WERI-Rb-1 (cell line): ENCODE data around the gene ARHGEF26.

ENCODE experiments used
- DNase-seq: peaks from one replicate; pipeline ENCODE4 v3.0.0-alpha.2; 2020
- H3K27ac ChIP-seq: fragments of 250-450 bp; sonication (Bioruptor Pico); 2 replicates; pipeline ENCODE4 v1.5.1; 2020; ENCODE audit warnings: mild to moderate bottlenecking, moderate library complexity
- H3K27me3 ChIP-seq: fragments of 250-450 bp; sonication (Bioruptor Pico); 2 replicates; pipeline ENCODE4 v1.5.1; 2021; ENCODE audit warnings: mild to moderate bottlenecking, low read depth, moderate library complexity; ENCODE audit not compliant: insufficient read depth, severe bottlenecking
- H3K36me3 ChIP-seq: fragments of 250-450 bp; sonication (Bioruptor Pico); 2 replicates; pipeline ENCODE4 v1.5.1; 2020; ENCODE audit warnings: mild to moderate bottlenecking, moderate library complexity
- H3K4me3 ChIP-seq: 2 replicates; pipeline ENCODE4 v1.5.1; 2011; ENCODE audit warnings: low read depth, mild to moderate bottlenecking, control low read depth, low read length
- H3K9me3 ChIP-seq: fragments of 250-450 bp; sonication (Bioruptor Pico); 2 replicates; pipeline ENCODE4 v1.5.1; 2021; ENCODE audit warnings: mild to moderate bottlenecking, moderate library complexity; ENCODE audit not compliant: severe bottlenecking
- TF ChIP-seq, protein P1 (sequence below): IDR thresholded peaks from 2 replicates; pipeline ENCODE4 v1.5.1; 2011; ENCODE audit warnings: low read depth, mild to moderate bottlenecking, control low read depth, inconsistent platforms, low read length

The ARHGEF26 gene

GRCh38 chr3:154182322-154182922, 61.2 kb downstream of the ARHGEF26 start:
- TF ChIP-seq, protein P1, sequence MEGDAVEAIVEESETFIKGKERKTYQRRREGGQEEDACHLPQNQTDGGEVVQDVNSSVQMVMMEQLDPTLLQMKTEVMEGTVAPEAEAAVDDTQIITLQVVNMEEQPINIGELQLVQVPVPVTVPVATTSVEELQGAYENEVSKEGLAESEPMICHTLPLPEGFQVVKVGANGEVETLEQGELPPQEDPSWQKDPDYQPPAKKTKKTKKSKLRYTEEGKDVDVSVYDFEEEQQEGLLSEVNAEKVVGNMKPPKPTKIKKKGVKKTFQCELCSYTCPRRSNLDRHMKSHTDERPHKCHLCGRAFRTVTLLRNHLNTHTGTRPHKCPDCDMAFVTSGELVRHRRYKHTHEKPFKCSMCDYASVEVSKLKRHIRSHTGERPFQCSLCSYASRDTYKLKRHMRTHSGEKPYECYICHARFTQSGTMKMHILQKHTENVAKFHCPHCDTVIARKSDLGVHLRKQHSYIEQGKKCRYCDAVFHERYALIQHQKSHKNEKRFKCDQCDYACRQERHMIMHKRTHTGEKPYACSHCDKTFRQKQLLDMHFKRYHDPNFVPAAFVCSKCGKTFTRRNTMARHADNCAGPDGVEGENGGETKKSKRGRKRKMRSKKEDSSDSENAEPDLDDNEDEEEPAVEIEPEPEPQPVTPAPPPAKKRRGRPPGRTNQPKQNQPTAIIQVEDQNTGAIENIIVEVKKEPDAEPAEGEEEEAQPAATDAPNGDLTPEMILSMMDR, result no peak
- Histone ChIP-seq H3K27me3 (no peaks in the 10 kb centered on the region), H3K9me3 (no peaks in the 10 kb centered on the region), H3K4me3 (no peak overlapping the region), H3K27ac (no peak overlapping the region), H3K36me3 (no peaks in the 10 kb centered on the region)
- no peak for DNase-seq

- Histone ChIP-seq H3K9me3 (no peaks in the 10 kb centered on the region), H3K27me3 (no peaks in the 10 kb centered on the region), H3K27ac (no peak overlapping the region), H3K4me3 (no peak overlapping the region), H3K36me3 (no peaks in the 10 kb centered on the region; the same call in 1 of the 2 replicates)
- no peak for DNase-seq
- TF ChIP-seq, protein P1, result no peak
Observed at GRCh38 chr3:154182975-154183374, 61.8 kb downstream of the ARHGEF26 start.

DNA sequence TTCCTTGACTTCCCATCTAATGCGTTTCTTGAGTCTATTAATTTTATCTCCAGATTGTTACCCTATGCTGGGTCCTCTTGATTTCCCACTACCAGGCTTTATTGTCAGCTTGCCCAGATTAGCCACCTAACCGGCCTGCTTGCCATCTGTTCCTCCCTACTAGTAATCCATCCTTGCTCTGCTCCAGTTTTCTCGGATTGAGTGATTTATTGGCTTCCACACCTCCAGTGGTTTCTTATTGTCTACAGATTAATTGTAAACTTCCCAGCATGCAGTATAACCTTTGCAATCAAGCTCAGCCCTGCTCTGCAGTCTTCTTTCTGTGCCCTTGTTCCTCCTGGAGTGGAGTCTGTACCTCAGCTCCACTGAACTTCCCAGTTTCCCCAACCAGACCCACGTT, 63.4 kb downstream of the ARHGEF26 start:
- DNase-seq, result peak; percentile 77
- TF ChIP-seq, protein P1, result no peak
- Histone ChIP-seq H3K27me3 (no peaks in the 10 kb centered on the region), H3K9me3 (no peaks in the 10 kb centered on the region), H3K36me3 (no peaks in the 10 kb centered on the region; the same call in 1 of the 2 replicates), H3K4me3 (no peak overlapping the region), H3K27ac (peak overlapping the region; percentile 75)

DNA sequence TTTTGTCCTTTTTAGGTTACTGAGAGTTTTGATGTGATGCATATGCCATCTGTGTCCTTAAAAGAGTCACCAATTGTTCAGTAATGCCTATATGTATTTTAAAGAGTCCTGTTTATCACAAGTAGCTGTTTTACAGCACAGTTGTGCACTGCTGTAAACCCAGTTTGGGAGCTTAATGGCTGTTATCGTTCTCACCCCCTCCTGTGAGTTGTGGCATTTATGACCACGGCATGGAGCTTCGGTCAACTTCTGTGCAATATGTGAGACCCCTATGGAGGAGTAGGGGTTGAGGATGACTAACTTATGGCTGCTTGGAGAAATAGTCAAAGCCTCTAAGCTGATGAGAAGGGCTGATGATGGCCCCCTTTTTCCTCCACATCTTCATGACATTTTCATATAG, 67.2 kb downstream of the ARHGEF26 start:
- Histone ChIP-seq H3K4me3 (no peak overlapping the region), H3K27ac (no peak overlapping the region), H3K36me3 (no peaks in the 10 kb centered on the region; the same call in 1 of the 2 replicates), H3K9me3 (no peaks in the 10 kb centered on the region), H3K27me3 (no peaks in the 10 kb centered on the region)
- no peak for DNase-seq
- TF ChIP-seq, protein P1, result no peak

DNA sequence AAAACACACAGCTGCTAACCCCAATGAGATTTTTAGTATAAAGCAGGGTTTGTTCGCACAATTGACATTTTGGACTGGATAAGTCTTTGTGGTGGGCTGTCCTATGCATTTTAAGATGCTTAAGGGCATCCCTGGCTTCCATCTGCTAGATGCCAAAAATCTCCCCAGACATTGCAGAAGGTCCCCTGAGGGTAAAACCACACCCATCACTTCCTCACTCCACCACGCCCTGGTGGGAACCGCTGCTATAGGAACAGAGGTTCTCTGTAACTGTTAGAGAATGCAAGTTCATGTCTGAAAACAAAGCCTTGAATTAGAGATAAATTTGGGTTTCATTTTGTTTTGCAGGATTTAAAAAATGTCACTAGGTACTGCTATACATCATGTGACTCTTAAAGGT, 67.7 kb downstream of the ARHGEF26 start:
- DNase-seq, result no peak

More for the DNA sequence above, 67.7 kb downstream of the ARHGEF26 start:
- Histone ChIP-seq H3K4me3 (no peak overlapping the region), H3K27me3 (no peaks in the 10 kb centered on the region), H3K9me3 (no peaks in the 10 kb centered on the region), H3K36me3 (no peaks in the 10 kb centered on the region; the same call in 1 of the 2 replicates), H3K27ac (no peak overlapping the region)
- TF ChIP-seq, protein P1, result no peak
